Testis (tissue), 3 donors: ENCODE results near the gene AFF1. TPM values are rescaled to one million over a fixed set of nuclear protein-coding genes. Genes with fewer than 3 reads are reported as not detected.

Source experiments
- DNase-seq: peaks from one replicate; pipeline ENCODE4 v3.0.0-alpha.2; 2019
- H3K27ac ChIP-seq, 2 donors: fragments of 200-600 bp; sonication (generic); one replicate each; pipeline ENCODE4 v1.5.1; 2019
- H3K27me3 ChIP-seq: fragments of 200-600 bp; sonication (generic); one replicate; pipeline ENCODE4 v1.5.1; 2019
- H3K36me3 ChIP-seq: fragments of 200-600 bp; sonication (generic); one replicate; pipeline ENCODE4 v1.5.1; 2017; ENCODE audit warnings: low read depth; ENCODE audit errors: missing control alignments
- H3K4me1 ChIP-seq: fragments of 200-600 bp; sonication (generic); one replicate; pipeline ENCODE4 v1.5.1; 2019
- H3K4me3 ChIP-seq, 2 donors: fragments of 200-600 bp; sonication (generic); one replicate each; pipeline ENCODE4 v1.5.1; 2017 to 2019
- H3K9me3 ChIP-seq: fragments of 200-600 bp; sonication (generic); one replicate; pipeline ENCODE4 v1.5.1; 2017
- CTCF ChIP-seq, 3 experiments: fragments of 450-650 bp in 2 of 3; fragments of 200-600 bp in 1 of 3; sonication (generic) in 1 of 3; IDR thresholded peaks; one replicate each; pipeline ENCODE4 v1.5.1; 2016 to 2019; ENCODE audit warnings: antibody characterized with exemption in 3 of 3, mild to moderate bottlenecking in 2 of 3, moderate library complexity in 1 of 3
- POLR2A ChIP-seq: fragments of 450-650 bp; IDR thresholded peaks from one replicate; pipeline ENCODE4 v1.6.1; 2017; ENCODE audit warnings: antibody characterized with exemption, mild to moderate bottlenecking, moderate library complexity
- WGBS, 2 donors: methylation state at CpG; one replicate each; pipeline ENCODE4 v1.1.5; 2018; 5-methylcytosine and 5-hydroxymethylcytosine counted together
- intact Hi-C: fragments of 100-400 bp; cut with DNase I; formaldehyde crosslinking; loops from one replicate; pipeline ENCODE4 v1.15.1; 2023; ENCODE audit warnings: low total_unique reads
- polyA plus RNA-seq: library from polyadenylated mRNA; stranded (reverse); fragments of 350-450 nt; fragmentation: Illumina TruSeq; extraction: RNeasy Lipid Tissue Mini Kit (QIAGEN cat#74804); gene quantifications from one replicate; pipeline ENCODE4 v1.2.3, GENCODE V29; 2014; ENCODE audit warnings: low read depth, low replicate concordance; ENCODE audit not compliant: insufficient read depth
- total RNA-seq, 2 donors: library from RNA; depleted of rRNA; stranded (reverse); fragments of >200 nt; gene quantifications; one replicate each; pipeline ENCODE4 v1.2.3, GENCODE V29; 2016

AFF1 gene
- total and polyA plus RNA-seq, 3 donors from 2014 or later = 15.8 to 56.8 (median 53.6) TPM

- intact Hi-C loops = no loop called here
- Histone ChIP-seq H3K27me3 (no peaks in the 10 kb centered on the region), H3K27ac (no peak overlapping the region), H3K36me3 (no peaks in the 10 kb centered on the region), H3K9me3 (no peaks in the 10 kb centered on the region), H3K4me3 (no peak overlapping the region), H3K4me1 (no peaks in the 10 kb centered on the region)
- DNase-seq = no peak
- no peak for TF ChIP-seq POLR2A
- TF ChIP-seq CTCF (IDR thresholded peaks at IDR 0.05) = no peak
- 74 to 82% methylated on average over 7 to 8 of the region's 8 CpGs for WGBS, 2 donors
Measured at GRCh38 chr4:87117051-87117731, 182.4 kb downstream of the AFF1 start.

- DNase-seq = no peak
- 78 to 79% methylated on average over 5 of the region's 5 CpGs for WGBS, 2 donors
- intact Hi-C loops = no loop called here
- Histone ChIP-seq H3K4me3 (no peak overlapping the region), H3K27ac (no peak overlapping the region), H3K4me1 (no peaks in the 10 kb centered on the region), H3K36me3 (no peaks in the 10 kb centered on the region), H3K27me3 (no peaks in the 10 kb centered on the region), H3K9me3 (no peaks in the 10 kb centered on the region)
- TF ChIP-seq CTCF (IDR thresholded peaks at IDR 0.05) (no peak), POLR2A (no peak)
Measured at GRCh38 chr4:87117732-87118075, 182.9 kb downstream of the AFF1 start.

- no peak for DNase-seq
- intact Hi-C loops = no loop called here
- Histone ChIP-seq H3K36me3 (no peaks in the 10 kb centered on the region), H3K4me3 (no peak overlapping the region), H3K27ac (no peak overlapping the region), H3K4me1 (no peaks in the 10 kb centered on the region), H3K27me3 (no peaks in the 10 kb centered on the region), H3K9me3 (no peaks in the 10 kb centered on the region)
- TF ChIP-seq POLR2A (no peak), CTCF (IDR thresholded peaks at IDR 0.05) (no peak)
- WGBS, 2 donors = 93 to 94% methylated on average over 1 of the region's 1 CpG
Measured at GRCh38 chr4:87118421-87118820, 183.6 kb downstream of the AFF1 start.

- no peaks in the 10 kb centered on the region for H3K4me1 ChIP-seq
- intact Hi-C loops = no loop called here
- DNase-seq = no peak
- TF ChIP-seq CTCF (IDR thresholded peaks at IDR 0.05) = no peak
- no peak for TF ChIP-seq POLR2A
- H3K27ac ChIP-seq = no peak overlapping the region
- H3K9me3 ChIP-seq = no peaks in the 10 kb centered on the region
- H3K36me3 ChIP-seq = no peaks in the 10 kb centered on the region
- H3K4me3 ChIP-seq = no peak overlapping the region
- 91 to 94% methylated on average over 2 of the region's 2 CpGs for WGBS, 2 donors
- H3K27me3 ChIP-seq = no peaks in the 10 kb centered on the region
Measured at GRCh38 chr4:87118826-87119225, 184.0 kb downstream of the AFF1 start.

- intact Hi-C loops = no loop called here
- Histone ChIP-seq H3K27ac (peak overlapping the region in 1 of 2 donors; percentile 76), H3K9me3 (no peaks in the 10 kb centered on the region), H3K27me3 (no peaks in the 10 kb centered on the region), H3K4me1 (no peaks in the 10 kb centered on the region), H3K4me3 (no peak overlapping the region), H3K36me3 (no peaks in the 10 kb centered on the region)
- WGBS, 2 donors = 68 to 83% methylated on average over 4 of the region's 4 CpGs
- TF ChIP-seq CTCF (IDR thresholded peaks at IDR 0.05) (no peak), POLR2A (no peak)
- DNase-seq = no peak
Measured at GRCh38 chr4:87120010-87120409, 185.2 kb downstream of the AFF1 start.
